ENCODE results near the gene ZNF436.
A peak's percentile ranks its signal among the peaks of the same experiment; 100 is the strongest.
"Not testable (repeated sequence)": the region's sequence is repeated elsewhere in the genome, so short reads cannot be mapped to it uniquely, and the experiment has no call there.

The ZNF436 gene

GRCh38 chr1:23381233-23381885, 11.7 kb upstream of the ZNF436 start:
- Histone ChIP-seq H3K27ac (ENCODE audit: low read depth, low read length) (no peak overlapping the region), H3K27me3 (ENCODE audit: control insufficient read depth in 5 of 5, insufficient read depth in 4 of 5, low read length in 5 of 5) (no peaks in the 10 kb centered on the region), H3K9me3 (ENCODE audit: control insufficient read depth in 5 of 5, low read length in 5 of 5) (no peaks in the 10 kb centered on the region), H3K36me3 (ENCODE audit: control insufficient read depth in 5 of 5, insufficient read depth in 5 of 5, low read length in 5 of 5) (peaks cover 0 to 10% (median 0%) of the 10 kb centered on the region in 5 donors), H3K4me3 (ENCODE audit: low read depth in 1 of 5, low read length in 5 of 5) (no peak overlapping the region), H3K9ac (ENCODE audit: low read length in 5 of 5) (no peak overlapping the region), H3K4me1 (ENCODE audit: control insufficient read depth in 5 of 5, insufficient read depth in 5 of 5, low read length in 5 of 5) (peaks cover 6 to 38% (median 33%) of the 10 kb centered on the region in 5 donors)

GRCh38 chr1:23380719-23381118, 11.1 kb upstream of the ZNF436 start:
- no peak overlapping the region for H3K27ac ChIP-seq (ENCODE audit: low read depth, low read length)
- no peaks in the 10 kb centered on the region for H3K27me3 ChIP-seq (ENCODE audit: control insufficient read depth in 5 of 5, insufficient read depth in 4 of 5, low read length in 5 of 5)
- H3K36me3 ChIP-seq (ENCODE audit: control insufficient read depth in 5 of 5, insufficient read depth in 5 of 5, low read length in 5 of 5) = peaks cover 0 to 10% (median 0%) of the 10 kb centered on the region in 5 donors
- H3K4me1 ChIP-seq (ENCODE audit: control insufficient read depth in 5 of 5, insufficient read depth in 5 of 5, low read length in 5 of 5) = peaks cover 6 to 41% (median 34%) of the 10 kb centered on the region in 5 donors
- H3K9me3 ChIP-seq (ENCODE audit: control insufficient read depth in 5 of 5, low read length in 5 of 5) = no peaks in the 10 kb centered on the region
- H3K4me3 ChIP-seq (ENCODE audit: low read depth in 1 of 5, low read length in 5 of 5) = no peak overlapping the region
- no peak overlapping the region for H3K9ac ChIP-seq (ENCODE audit: low read length in 5 of 5)

DNA sequence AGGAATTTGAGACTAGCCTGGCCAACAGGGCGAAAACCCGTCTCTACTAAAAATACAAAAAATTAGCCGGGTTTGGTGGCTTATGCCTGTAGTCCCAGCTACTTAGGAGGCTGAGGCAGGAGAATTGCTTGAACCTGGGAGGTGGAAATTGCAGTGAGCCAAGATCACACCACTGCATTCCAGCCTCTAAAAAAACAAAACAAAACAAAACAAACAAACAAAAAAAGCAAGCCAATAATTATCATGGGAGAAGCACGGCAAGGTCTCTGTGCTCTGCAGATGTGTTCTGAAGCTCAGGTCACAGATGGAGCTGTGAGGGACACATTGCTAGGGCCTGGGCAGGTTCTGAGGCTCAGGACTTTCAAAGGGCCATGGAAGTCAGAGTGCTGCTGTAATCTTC, 10.6 kb upstream of the ZNF436 start:
- not testable (repeated sequence) for H3K4me3 ChIP-seq (ENCODE audit: low read depth in 1 of 5, low read length in 5 of 5); H3K36me3 ChIP-seq (ENCODE audit: control insufficient read depth in 5 of 5, insufficient read depth in 5 of 5, low read length in 5 of 5); H3K27me3 ChIP-seq (ENCODE audit: control insufficient read depth in 5 of 5, insufficient read depth in 4 of 5, low read length in 5 of 5); H3K9me3 ChIP-seq (ENCODE audit: control insufficient read depth in 5 of 5, low read length in 5 of 5); H3K27ac ChIP-seq (ENCODE audit: low read depth, low read length); H3K9ac ChIP-seq (ENCODE audit: low read length in 5 of 5)
- peaks cover 6 to 41% (median 34%) of the 10 kb centered on the region in 5 donors for H3K4me1 ChIP-seq (ENCODE audit: control insufficient read depth in 5 of 5, insufficient read depth in 5 of 5, low read length in 5 of 5)

DNA sequence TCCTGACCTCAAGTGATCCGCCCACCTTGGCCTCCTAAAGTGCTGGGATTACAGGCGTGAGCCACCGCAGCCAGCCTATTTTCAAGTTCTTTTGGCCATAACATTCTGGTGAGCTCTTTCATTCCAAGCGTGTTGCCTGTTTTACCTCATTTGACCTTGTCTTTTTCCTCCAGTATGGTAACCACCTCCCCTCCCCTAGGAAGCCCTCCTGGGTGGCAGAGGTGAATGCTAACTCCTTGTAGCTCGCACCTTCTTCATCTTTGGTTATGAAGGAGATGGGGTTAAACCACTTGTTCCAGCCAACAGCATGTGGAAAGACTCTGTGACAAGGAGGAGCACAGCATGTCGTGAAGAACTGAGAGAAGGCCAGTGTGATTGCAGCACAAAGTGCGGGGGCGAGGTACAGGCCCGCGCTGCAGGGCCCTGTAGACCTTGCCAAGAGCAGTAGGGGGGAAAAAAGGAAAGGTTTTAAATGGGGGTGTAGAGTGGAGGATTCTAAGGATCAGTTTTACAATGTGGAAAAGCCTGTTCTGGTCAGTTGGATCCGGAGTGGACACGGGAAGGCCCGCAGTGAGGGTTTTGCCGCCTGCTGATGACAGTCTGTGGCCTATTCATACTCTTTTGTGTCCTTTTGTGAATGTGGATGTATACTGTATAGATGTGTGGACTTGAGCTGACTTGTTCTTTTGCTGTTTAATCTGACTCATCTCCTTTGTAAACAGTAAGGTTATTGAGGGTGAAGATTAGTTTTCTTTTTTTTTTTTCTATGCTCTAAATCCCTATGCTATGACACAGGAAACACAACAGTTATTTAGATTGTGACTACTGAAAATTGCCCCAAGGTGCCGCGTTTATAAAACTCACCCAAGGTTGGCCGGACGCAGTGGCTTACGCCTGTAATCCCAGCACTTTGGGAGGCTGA, 7.5 kb upstream of the ZNF436 start:
- Histone ChIP-seq H3K27me3 (ENCODE audit: control insufficient read depth in 5 of 5, insufficient read depth in 4 of 5, low read length in 5 of 5) (no peaks in the 10 kb centered on the region), H3K9ac (ENCODE audit: low read length in 5 of 5) (peak overlapping the region in 2 of 5 donors; percentile 2 to 7), H3K4me3 (ENCODE audit: low read depth in 1 of 5, low read length in 5 of 5) (no peak overlapping the region), H3K36me3 (ENCODE audit: control insufficient read depth in 5 of 5, insufficient read depth in 5 of 5, low read length in 5 of 5) (peaks cover 0 to 3% (median 0%) of the 10 kb centered on the region in 5 donors), H3K27ac (ENCODE audit: low read depth, low read length) (peak overlapping the region; percentile 89), H3K4me1 (ENCODE audit: control insufficient read depth in 5 of 5, insufficient read depth in 5 of 5, low read length in 5 of 5) (peaks cover 0 to 43% (median 30%) of the 10 kb centered on the region in 5 donors), H3K9me3 (ENCODE audit: control insufficient read depth in 5 of 5, low read length in 5 of 5) (no peaks in the 10 kb centered on the region)

- peaks cover 10 to 73% (median 59%) of the 10 kb centered on the region in 5 donors for H3K4me1 ChIP-seq (ENCODE audit: control insufficient read depth in 5 of 5, insufficient read depth in 5 of 5, low read length in 5 of 5)
- H3K36me3 ChIP-seq (ENCODE audit: control insufficient read depth in 5 of 5, insufficient read depth in 5 of 5, low read length in 5 of 5); H3K4me3 ChIP-seq (ENCODE audit: low read depth in 1 of 5, low read length in 5 of 5); H3K9ac ChIP-seq (ENCODE audit: low read length in 5 of 5); H3K27me3 ChIP-seq (ENCODE audit: control insufficient read depth in 5 of 5, insufficient read depth in 4 of 5, low read length in 5 of 5); H3K9me3 ChIP-seq (ENCODE audit: control insufficient read depth in 5 of 5, low read length in 5 of 5); H3K27ac ChIP-seq (ENCODE audit: low read depth, low read length): not testable (repeated sequence)
These were observed 4.6 kb upstream of the ZNF436 start for GRCh38 chr1:23374079-23374735.

- Histone ChIP-seq H3K27me3 (ENCODE audit: control insufficient read depth in 5 of 5, insufficient read depth in 4 of 5, low read length in 5 of 5) (peaks cover 0 to 4% (median 0%) of the 10 kb centered on the region in 5 donors), H3K4me1 (ENCODE audit: control insufficient read depth in 5 of 5, insufficient read depth in 5 of 5, low read length in 5 of 5) (peaks cover 16 to 61% (median 58%) of the 10 kb centered on the region in 5 donors), H3K36me3 (ENCODE audit: control insufficient read depth in 5 of 5, insufficient read depth in 5 of 5, low read length in 5 of 5) (peaks cover 0 to under 1% (median 0%) of the 10 kb centered on the region in 5 donors), H3K27ac (ENCODE audit: low read depth, low read length) (peak overlapping the region; percentile 100), H3K4me3 (ENCODE audit: low read depth in 1 of 5, low read length in 5 of 5) (no peak overlapping the region), H3K9ac (ENCODE audit: low read length in 5 of 5) (peak overlapping the region in 2 of 5 donors; percentile 98 to 99), H3K9me3 (ENCODE audit: control insufficient read depth in 5 of 5, low read length in 5 of 5) (no peaks in the 10 kb centered on the region)
These were observed 2.6 kb upstream of the ZNF436 start for GRCh38 chr1:23371987-23372880.

DNA sequence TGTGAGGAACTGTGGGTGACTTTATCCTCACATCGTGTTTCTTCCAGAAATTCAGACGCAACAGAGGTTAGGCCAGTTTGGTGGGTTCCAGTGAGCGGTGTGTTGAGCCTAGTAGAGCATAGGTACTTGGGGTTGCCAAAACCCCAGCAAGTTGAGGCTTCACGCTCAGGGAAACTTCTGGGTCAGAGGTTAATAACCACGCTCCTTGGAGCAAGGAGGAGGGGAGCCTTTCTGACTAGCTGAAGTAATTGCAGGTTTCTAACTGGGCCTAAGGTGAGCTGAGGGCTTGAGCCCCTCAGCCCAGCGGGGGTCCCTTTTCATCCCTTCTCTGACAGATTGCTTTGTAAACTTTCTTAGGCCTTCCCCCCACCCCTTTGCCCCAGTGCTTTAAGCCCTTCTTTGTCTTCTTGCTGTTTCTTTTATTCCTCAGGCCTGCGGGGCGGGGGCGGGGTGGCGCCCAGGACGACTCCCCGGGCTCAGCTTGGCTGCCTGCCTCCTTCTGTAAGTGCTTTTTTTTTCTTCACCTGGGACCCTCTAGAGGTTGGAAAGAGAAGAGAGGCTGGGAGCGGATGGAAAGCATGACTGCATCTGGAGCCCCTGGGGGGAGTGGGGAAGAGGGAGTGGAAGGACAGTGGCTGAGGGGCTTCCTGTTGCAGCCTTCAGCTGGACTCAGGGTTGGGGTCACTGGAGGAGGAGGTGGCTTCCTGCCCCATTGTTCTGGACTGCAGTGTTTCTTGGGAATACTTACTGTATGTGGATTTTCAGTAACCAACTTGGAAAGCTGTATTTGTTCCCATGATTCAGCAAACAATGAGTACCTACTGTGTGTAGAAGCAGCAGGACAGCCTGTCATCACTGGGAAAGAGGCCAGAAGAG, 1.3 kb upstream of the ZNF436 start:
- peaks cover 21 to 63% (median 59%) of the 10 kb centered on the region in 5 donors for H3K4me1 ChIP-seq (ENCODE audit: control insufficient read depth in 5 of 5, insufficient read depth in 5 of 5, low read length in 5 of 5)
- H3K9ac ChIP-seq (ENCODE audit: low read length in 5 of 5) = peak overlapping the region; percentile 87 to 99 (median 98)
- peaks cover 0 to 4% (median 0%) of the 10 kb centered on the region in 5 donors for H3K27me3 ChIP-seq (ENCODE audit: control insufficient read depth in 5 of 5, insufficient read depth in 4 of 5, low read length in 5 of 5)
- H3K36me3 ChIP-seq (ENCODE audit: control insufficient read depth in 5 of 5, insufficient read depth in 5 of 5, low read length in 5 of 5) = peaks cover 8 to 13% (median 10%) of the 10 kb centered on the region in 5 donors
- H3K4me3 ChIP-seq (ENCODE audit: low read depth in 1 of 5, low read length in 5 of 5) = peak overlapping the region; percentile 73 to 98 (median 95)
- no peaks in the 10 kb centered on the region for H3K9me3 ChIP-seq (ENCODE audit: control insufficient read depth in 5 of 5, low read length in 5 of 5)
- H3K27ac ChIP-seq (ENCODE audit: low read depth, low read length) = peak overlapping the region; percentile 100

DNA sequence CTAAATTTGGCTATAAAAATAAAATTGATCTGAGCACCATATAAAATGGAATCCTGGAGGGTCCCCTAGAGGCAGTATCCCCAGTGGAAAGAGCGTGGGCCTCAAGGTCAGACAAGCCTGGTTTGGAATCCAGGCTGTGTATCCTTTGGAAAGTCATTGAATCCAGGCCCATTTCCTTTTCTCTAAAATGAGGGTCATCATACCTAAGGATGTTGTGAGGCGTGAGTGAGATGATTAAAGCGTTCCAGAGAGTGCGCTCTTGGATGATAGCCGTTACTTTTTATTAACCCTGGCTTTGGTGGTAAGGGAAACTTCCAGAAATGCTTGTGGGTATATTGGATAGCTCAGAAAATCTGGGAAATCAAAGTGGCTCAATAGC, 683 bp upstream of the ZNF436 start:
- H3K9ac ChIP-seq (ENCODE audit: low read length in 5 of 5) = peak overlapping the region; percentile 96 to 99 (median 98)
- peaks cover 21 to 63% (median 61%) of the 10 kb centered on the region in 5 donors for H3K4me1 ChIP-seq (ENCODE audit: control insufficient read depth in 5 of 5, insufficient read depth in 5 of 5, low read length in 5 of 5)
- H3K27me3 ChIP-seq (ENCODE audit: control insufficient read depth in 5 of 5, insufficient read depth in 4 of 5, low read length in 5 of 5) = peaks cover 0 to 4% (median 0%) of the 10 kb centered on the region in 5 donors
- peaks cover 10 to 18% (median 13%) of the 10 kb centered on the region in 5 donors for H3K36me3 ChIP-seq (ENCODE audit: control insufficient read depth in 5 of 5, insufficient read depth in 5 of 5, low read length in 5 of 5)
- no peaks in the 10 kb centered on the region for H3K9me3 ChIP-seq (ENCODE audit: control insufficient read depth in 5 of 5, low read length in 5 of 5)
- H3K27ac ChIP-seq (ENCODE audit: low read depth, low read length) = peak overlapping the region; percentile 100
- peak overlapping the region; percentile 73 to 98 (median 95) for H3K4me3 ChIP-seq (ENCODE audit: low read depth in 1 of 5, low read length in 5 of 5)
